Fibroblast of pulmonary artery (primary cell): ENCODE data around the gene SLC25A41.
A peak's percentile ranks its signal among the peaks of the same experiment; 100 is the strongest.
"Not testable (repeated sequence)": the region's sequence is repeated elsewhere in the genome, so short reads cannot be mapped to it uniquely, and the experiment has no call there.

Experiments used
- DNase-seq: peaks from one replicate; pipeline ENCODE4 v3.0.0-alpha.2; 2010; ENCODE audit warnings: low read depth
- H3K4me3 ChIP-seq: replicated peaks from 2 replicates; pipeline ENCODE4 v1.5.1; 2011; ENCODE audit warnings: low read depth, mild to moderate bottlenecking, control low read depth, low read length, moderate library complexity
- CTCF ChIP-seq: IDR thresholded peaks from 2 replicates; pipeline ENCODE4 v1.5.1; 2011; ENCODE audit warnings: mild to moderate bottlenecking, control low read depth, low read length, inconsistent platforms; ENCODE audit errors: missing control alignments

Gene SLC25A41

DNA sequence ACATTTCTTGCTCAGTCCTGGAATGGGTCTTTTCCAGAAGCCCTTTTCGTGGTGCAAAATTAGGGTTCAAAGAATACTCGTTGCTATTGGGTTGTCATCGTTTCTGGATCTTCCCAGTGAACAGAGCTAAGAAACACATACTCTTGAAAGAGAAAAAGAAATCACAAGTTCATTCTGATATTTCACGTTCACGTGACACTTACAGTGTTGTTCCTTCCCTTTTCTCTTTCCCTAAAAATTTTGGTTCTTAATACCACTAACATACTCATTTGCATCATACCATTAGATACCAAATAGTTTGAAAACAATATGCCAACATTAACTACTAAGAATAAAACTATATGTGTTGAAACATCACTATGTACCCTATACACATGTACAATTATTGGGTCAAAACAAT is 27.2 kb downstream of the SLC25A41 start:
- no peak overlapping the region for H3K4me3 ChIP-seq
- no peak for DNase-seq
- TF ChIP-seq CTCF, result no peak

DNA sequence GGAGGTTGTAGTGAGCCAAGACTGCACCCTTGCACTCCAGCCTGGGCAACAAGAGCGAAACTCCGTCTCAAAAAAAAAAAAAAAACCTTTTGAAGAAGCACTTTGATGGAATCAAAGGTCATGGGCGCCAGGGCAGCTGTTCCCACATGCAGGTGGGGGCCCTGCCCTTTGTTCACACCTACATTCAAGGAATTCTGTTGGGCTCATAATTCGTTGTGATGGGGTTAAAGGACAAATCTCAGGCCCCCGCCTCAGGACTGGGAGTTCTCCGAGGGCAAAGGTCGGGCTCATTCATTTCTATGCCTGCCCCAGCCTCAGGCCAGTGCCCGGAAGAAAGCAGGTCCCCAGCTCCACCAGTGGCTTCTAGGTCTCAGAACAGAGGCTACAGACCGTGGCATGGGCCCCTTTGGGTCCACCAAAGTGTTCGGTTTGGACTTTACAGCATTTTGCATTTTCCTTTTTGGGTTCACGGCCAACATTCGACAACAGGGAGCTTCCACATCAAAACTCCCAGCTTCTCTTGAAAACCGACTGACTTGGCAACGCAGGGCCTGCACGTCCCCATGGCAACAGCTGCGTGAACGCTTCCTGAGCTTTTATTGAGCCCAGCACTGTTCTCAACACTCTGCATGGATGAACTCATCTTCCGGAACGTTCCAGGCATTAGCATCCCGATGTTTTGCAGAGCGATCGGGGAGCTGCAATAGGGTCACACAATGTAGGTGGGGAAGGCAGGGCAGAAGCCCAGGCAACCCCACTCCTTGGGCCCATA is 30.5 kb downstream of the SLC25A41 start:
- no peak for TF ChIP-seq CTCF
- peak; percentile 88 for DNase-seq
- no peak overlapping the region for H3K4me3 ChIP-seq

GRCh38 chr19:6402058-6402457 is 31.5 kb downstream of the SLC25A41 start:
- H3K4me3 ChIP-seq, result no peak overlapping the region
- TF ChIP-seq CTCF, result no peak
- DNase-seq, result no peak

DNA sequence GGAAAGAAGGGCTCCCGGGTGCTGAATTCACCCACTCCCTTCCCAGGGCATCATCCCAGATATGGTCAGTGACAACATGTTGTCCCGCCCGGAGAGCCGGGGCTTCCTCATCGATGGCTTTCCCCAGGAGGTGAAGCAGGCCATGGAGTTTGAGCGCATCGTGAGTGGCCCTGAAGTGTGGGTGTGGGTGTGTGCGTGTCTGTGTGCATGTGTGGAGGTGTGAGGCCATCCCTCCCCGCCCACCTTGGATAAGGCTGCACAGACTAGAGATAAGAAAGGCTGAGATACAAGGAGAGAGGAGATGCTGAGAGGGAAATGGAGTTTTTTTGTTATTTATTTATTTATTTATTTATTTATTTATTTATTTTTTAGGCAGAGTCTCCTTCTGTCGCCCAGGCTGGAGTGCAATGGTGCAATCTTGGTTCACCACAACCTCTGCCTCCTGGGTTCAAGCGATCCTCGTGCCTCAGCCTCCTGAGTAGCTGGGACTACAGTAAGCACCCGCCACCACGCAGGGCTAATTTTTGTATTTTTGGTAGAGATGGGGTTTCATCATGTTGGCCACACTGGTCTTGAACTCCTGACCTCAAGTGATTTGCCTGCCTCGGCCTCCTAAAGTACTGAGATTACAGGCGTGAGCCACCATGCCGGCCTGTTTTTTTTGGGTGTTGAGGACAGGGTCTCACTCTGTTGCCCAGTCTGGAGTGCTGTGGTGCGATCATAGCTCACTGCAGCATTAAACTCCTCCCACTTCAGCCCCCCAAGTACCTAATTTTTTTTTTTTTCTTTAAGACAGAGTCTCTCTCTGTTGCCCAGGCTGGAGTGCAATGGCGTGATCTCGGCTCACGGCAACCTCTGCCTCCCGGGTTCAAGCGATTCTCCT is 33.3 kb downstream of the SLC25A41 start:
- not testable (repeated sequence) for H3K4me3 ChIP-seq, DNase-seq

- no peak for TF ChIP-seq CTCF
- H3K4me3 ChIP-seq, result no peak overlapping the region
- no peak for DNase-seq
These were observed 37.3 kb downstream of the SLC25A41 start for GRCh38 chr19:6396305-6396704.

DNA sequence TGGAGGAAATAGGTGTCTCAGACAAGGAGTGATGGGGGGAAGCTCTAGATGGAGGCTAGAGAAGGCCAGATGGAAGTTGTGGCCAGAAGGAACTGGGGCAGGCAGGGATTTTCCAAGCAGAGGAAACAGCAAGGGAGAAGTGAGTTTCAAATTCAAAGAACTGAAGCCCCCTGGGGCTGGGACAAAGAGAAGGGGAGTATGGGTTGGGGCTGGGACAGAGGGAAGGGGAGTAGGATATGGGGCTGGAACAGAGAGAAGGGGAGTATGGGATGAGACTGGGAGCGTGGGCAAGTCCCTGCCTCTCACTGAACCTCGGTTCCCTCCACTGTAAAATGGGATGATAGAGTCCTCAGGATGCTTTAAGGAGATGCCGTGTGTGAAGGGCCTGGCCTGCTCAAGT is 38.7 kb downstream of the SLC25A41 start:
- DNase-seq, result no peak
- no peak overlapping the region for H3K4me3 ChIP-seq
- TF ChIP-seq CTCF, result no peak

GRCh38 chr19:6393983-6394412 is 39.6 kb downstream of the SLC25A41 start:
- no peak for TF ChIP-seq CTCF
- no peak for DNase-seq

More at GRCh38 chr19:6393983-6394412, 39.6 kb downstream of the SLC25A41 start:
- H3K4me3 ChIP-seq, result peak overlapping the region; percentile 92
